ENCODE results near the gene RAP1B.

Gene RAP1B

GRCh38 chr12:68641138-68641537 is 30.4 kb downstream of the RAP1B start:
- no peaks in the 10 kb centered on the region for H3K27me3 ChIP-seq (ENCODE audit: control insufficient read depth in 1 of 2, insufficient read depth in 2 of 2, low read length in 2 of 2)
- no peak overlapping the region for H3K9ac ChIP-seq (ENCODE audit: low read depth in 1 of 2, low read length in 2 of 2)
- H3K27ac ChIP-seq (ENCODE audit: low read depth, low read length), result no peak overlapping the region
- peaks cover 0 to 3% of the 10 kb centered on the region in 2 donors for H3K4me1 ChIP-seq (ENCODE audit: control insufficient read depth in 1 of 2, insufficient read depth in 2 of 2, low read length in 2 of 2)
- no peaks in the 10 kb centered on the region for H3K36me3 ChIP-seq (ENCODE audit: control insufficient read depth in 1 of 2, insufficient read depth in 2 of 2, low read length in 2 of 2)
- no peaks in the 10 kb centered on the region for H3K9me3 ChIP-seq (ENCODE audit: control insufficient read depth in 1 of 2, low read length in 2 of 2)
- no peak overlapping the region for H3K4me3 ChIP-seq (ENCODE audit: low read depth in 1 of 2, low read length in 2 of 2)

GRCh38 chr12:68646484-68646883 is 35.8 kb downstream of the RAP1B start:
- Histone ChIP-seq H3K27me3 (ENCODE audit: control insufficient read depth in 1 of 2, insufficient read depth in 2 of 2, low read length in 2 of 2) (no peaks in the 10 kb centered on the region), H3K27ac (ENCODE audit: low read depth, low read length) (no peak overlapping the region), H3K4me1 (ENCODE audit: control insufficient read depth in 1 of 2, insufficient read depth in 2 of 2, low read length in 2 of 2) (no peaks in the 10 kb centered on the region), H3K4me3 (ENCODE audit: low read depth in 1 of 2, low read length in 2 of 2) (no peak overlapping the region), H3K9ac (ENCODE audit: low read depth in 1 of 2, low read length in 2 of 2) (no peak overlapping the region), H3K9me3 (ENCODE audit: control insufficient read depth in 1 of 2, low read length in 2 of 2) (no peaks in the 10 kb centered on the region), H3K36me3 (ENCODE audit: control insufficient read depth in 1 of 2, insufficient read depth in 2 of 2, low read length in 2 of 2) (peaks cover 3 to 12% of the 10 kb centered on the region in 2 donors)

- no peak overlapping the region for H3K27ac ChIP-seq (ENCODE audit: low read depth, low read length)
- no peaks in the 10 kb centered on the region for H3K9me3 ChIP-seq (ENCODE audit: control insufficient read depth in 1 of 2, low read length in 2 of 2)
- no peaks in the 10 kb centered on the region for H3K4me1 ChIP-seq (ENCODE audit: control insufficient read depth in 1 of 2, insufficient read depth in 2 of 2, low read length in 2 of 2)
- peaks cover 8 to 18% of the 10 kb centered on the region in 2 donors for H3K36me3 ChIP-seq (ENCODE audit: control insufficient read depth in 1 of 2, insufficient read depth in 2 of 2, low read length in 2 of 2)
- H3K4me3 ChIP-seq (ENCODE audit: low read depth in 1 of 2, low read length in 2 of 2), result no peak overlapping the region
- H3K9ac ChIP-seq (ENCODE audit: low read depth in 1 of 2, low read length in 2 of 2), result no peak overlapping the region
- no peaks in the 10 kb centered on the region for H3K27me3 ChIP-seq (ENCODE audit: control insufficient read depth in 1 of 2, insufficient read depth in 2 of 2, low read length in 2 of 2)
Measured at GRCh38 chr12:68647507-68647906, 36.8 kb downstream of the RAP1B start.

- H3K27me3 ChIP-seq (ENCODE audit: control insufficient read depth in 1 of 2, insufficient read depth in 2 of 2, low read length in 2 of 2), result no peaks in the 10 kb centered on the region
- no peak overlapping the region for H3K9ac ChIP-seq (ENCODE audit: low read depth in 1 of 2, low read length in 2 of 2)
- H3K4me1 ChIP-seq (ENCODE audit: control insufficient read depth in 1 of 2, insufficient read depth in 2 of 2, low read length in 2 of 2), result no peaks in the 10 kb centered on the region
- no peaks in the 10 kb centered on the region for H3K9me3 ChIP-seq (ENCODE audit: control insufficient read depth in 1 of 2, low read length in 2 of 2)
- no peak overlapping the region for H3K27ac ChIP-seq (ENCODE audit: low read depth, low read length)
- H3K4me3 ChIP-seq (ENCODE audit: low read depth in 1 of 2, low read length in 2 of 2), result no peak overlapping the region
- H3K36me3 ChIP-seq (ENCODE audit: control insufficient read depth in 1 of 2, insufficient read depth in 2 of 2, low read length in 2 of 2), result peaks cover 13 to 20% of the 10 kb centered on the region in 2 donors
Measured at GRCh38 chr12:68648179-68648578, 37.5 kb downstream of the RAP1B start.

GRCh38 chr12:68665016-68665569 is 54.4 kb downstream of the RAP1B start:
- Histone ChIP-seq H3K36me3 (ENCODE audit: control insufficient read depth in 1 of 2, insufficient read depth in 2 of 2, low read length in 2 of 2) (peaks cover 3 to 5% of the 10 kb centered on the region in 2 donors), H3K27ac (ENCODE audit: low read depth, low read length) (no peak overlapping the region), H3K9me3 (ENCODE audit: control insufficient read depth in 1 of 2, low read length in 2 of 2) (no peaks in the 10 kb centered on the region), H3K27me3 (ENCODE audit: control insufficient read depth in 1 of 2, insufficient read depth in 2 of 2, low read length in 2 of 2) (no peaks in the 10 kb centered on the region), H3K9ac (ENCODE audit: low read depth in 1 of 2, low read length in 2 of 2) (no peak overlapping the region), H3K4me3 (ENCODE audit: low read depth in 1 of 2, low read length in 2 of 2) (no peak overlapping the region), H3K4me1 (ENCODE audit: control insufficient read depth in 1 of 2, insufficient read depth in 2 of 2, low read length in 2 of 2) (no peaks in the 10 kb centered on the region)

GRCh38 chr12:68667291-68667690 is 56.6 kb downstream of the RAP1B start:
- Histone ChIP-seq H3K9me3 (ENCODE audit: control insufficient read depth in 1 of 2, low read length in 2 of 2) (no peaks in the 10 kb centered on the region), H3K4me3 (ENCODE audit: low read depth in 1 of 2, low read length in 2 of 2) (no peak overlapping the region), H3K36me3 (ENCODE audit: control insufficient read depth in 1 of 2, insufficient read depth in 2 of 2, low read length in 2 of 2) (no peaks in the 10 kb centered on the region), H3K27ac (ENCODE audit: low read depth, low read length) (no peak overlapping the region), H3K9ac (ENCODE audit: low read depth in 1 of 2, low read length in 2 of 2) (no peak overlapping the region), H3K4me1 (ENCODE audit: control insufficient read depth in 1 of 2, insufficient read depth in 2 of 2, low read length in 2 of 2) (no peaks in the 10 kb centered on the region), H3K27me3 (ENCODE audit: control insufficient read depth in 1 of 2, insufficient read depth in 2 of 2, low read length in 2 of 2) (no peaks in the 10 kb centered on the region)

GRCh38 chr12:68667896-68668295 is 57.2 kb downstream of the RAP1B start:
- Histone ChIP-seq H3K27me3 (ENCODE audit: control insufficient read depth in 1 of 2, insufficient read depth in 2 of 2, low read length in 2 of 2) (no peaks in the 10 kb centered on the region), H3K9ac (ENCODE audit: low read depth in 1 of 2, low read length in 2 of 2) (no peak overlapping the region), H3K4me3 (ENCODE audit: low read depth in 1 of 2, low read length in 2 of 2) (no peak overlapping the region), H3K36me3 (ENCODE audit: control insufficient read depth in 1 of 2, insufficient read depth in 2 of 2, low read length in 2 of 2) (no peaks in the 10 kb centered on the region), H3K27ac (ENCODE audit: low read depth, low read length) (no peak overlapping the region), H3K9me3 (ENCODE audit: control insufficient read depth in 1 of 2, low read length in 2 of 2) (no peaks in the 10 kb centered on the region), H3K4me1 (ENCODE audit: control insufficient read depth in 1 of 2, insufficient read depth in 2 of 2, low read length in 2 of 2) (no peaks in the 10 kb centered on the region)

GRCh38 chr12:68671179-68671578 is 60.5 kb downstream of the RAP1B start:
- H3K9ac ChIP-seq (ENCODE audit: low read depth in 1 of 2, low read length in 2 of 2), result no peak overlapping the region
- H3K9me3 ChIP-seq (ENCODE audit: control insufficient read depth in 1 of 2, low read length in 2 of 2), result no peaks in the 10 kb centered on the region
- no peak overlapping the region for H3K27ac ChIP-seq (ENCODE audit: low read depth, low read length)
- H3K36me3 ChIP-seq (ENCODE audit: control insufficient read depth in 1 of 2, insufficient read depth in 2 of 2, low read length in 2 of 2), result no peaks in the 10 kb centered on the region
- H3K4me1 ChIP-seq (ENCODE audit: control insufficient read depth in 1 of 2, insufficient read depth in 2 of 2, low read length in 2 of 2), result no peaks in the 10 kb centered on the region
- H3K27me3 ChIP-seq (ENCODE audit: control insufficient read depth in 1 of 2, insufficient read depth in 2 of 2, low read length in 2 of 2), result no peaks in the 10 kb centered on the region
- no peak overlapping the region for H3K4me3 ChIP-seq (ENCODE audit: low read depth in 1 of 2, low read length in 2 of 2)

GRCh38 chr12:68673788-68674187 is 63.1 kb downstream of the RAP1B start:
- Histone ChIP-seq H3K9ac (ENCODE audit: low read depth in 1 of 2, low read length in 2 of 2) (no peak overlapping the region), H3K36me3 (ENCODE audit: control insufficient read depth in 1 of 2, insufficient read depth in 2 of 2, low read length in 2 of 2) (no peaks in the 10 kb centered on the region), H3K27me3 (ENCODE audit: control insufficient read depth in 1 of 2, insufficient read depth in 2 of 2, low read length in 2 of 2) (no peaks in the 10 kb centered on the region), H3K27ac (ENCODE audit: low read depth, low read length) (no peak overlapping the region), H3K4me1 (ENCODE audit: control insufficient read depth in 1 of 2, insufficient read depth in 2 of 2, low read length in 2 of 2) (no peaks in the 10 kb centered on the region), H3K9me3 (ENCODE audit: control insufficient read depth in 1 of 2, low read length in 2 of 2) (no peaks in the 10 kb centered on the region), H3K4me3 (ENCODE audit: low read depth in 1 of 2, low read length in 2 of 2) (no peak overlapping the region)

GRCh38 chr12:68674376-68674775 is 63.7 kb downstream of the RAP1B start:
- no peak overlapping the region for H3K27ac ChIP-seq (ENCODE audit: low read depth, low read length)
- no peak overlapping the region for H3K9ac ChIP-seq (ENCODE audit: low read depth in 1 of 2, low read length in 2 of 2)
- H3K4me3 ChIP-seq (ENCODE audit: low read depth in 1 of 2, low read length in 2 of 2), result no peak overlapping the region
- H3K27me3 ChIP-seq (ENCODE audit: control insufficient read depth in 1 of 2, insufficient read depth in 2 of 2, low read length in 2 of 2), result no peaks in the 10 kb centered on the region
- H3K36me3 ChIP-seq (ENCODE audit: control insufficient read depth in 1 of 2, insufficient read depth in 2 of 2, low read length in 2 of 2), result no peaks in the 10 kb centered on the region
- no peaks in the 10 kb centered on the region for H3K9me3 ChIP-seq (ENCODE audit: control insufficient read depth in 1 of 2, low read length in 2 of 2)
- no peaks in the 10 kb centered on the region for H3K4me1 ChIP-seq (ENCODE audit: control insufficient read depth in 1 of 2, insufficient read depth in 2 of 2, low read length in 2 of 2)

All from duodenal mucosa (tissue), 2 donors.